HL-60 (cell line): ENCODE data around the gene PKDREJ.
"Not testable (repeated sequence)": the region's sequence is repeated elsewhere in the genome, so short reads cannot be mapped to it uniquely, and the experiment has no call there.

ENCODE experiments used
- DNase-seq, 2 experiments: peaks; one replicate each; pipeline ENCODE4 v3.0.0-alpha.2; 2010 to 2020; ENCODE audit warnings: low read depth in 1 of 2, low spot score in 1 of 2
- H3K27ac ChIP-seq: fragments of 250-450 bp; sonication (Bioruptor Pico); replicated peaks from 2 replicates; pipeline ENCODE4 v1.5.1; 2020; ENCODE audit warnings: mild to moderate bottlenecking, moderate library complexity
- H3K27me3 ChIP-seq: fragments of 250-450 bp; sonication (Bioruptor Pico); 2 replicates; pipeline ENCODE4 v1.5.1; 2021; ENCODE audit warnings: mild to moderate bottlenecking, moderate library complexity; ENCODE audit not compliant: insufficient read depth, poor library complexity, severe bottlenecking
- H3K4me3 ChIP-seq: replicated peaks from 2 replicates; pipeline ENCODE4 v1.5.1; 2011; ENCODE audit warnings: mild to moderate bottlenecking, control low read depth, low read length; ENCODE audit not compliant: insufficient read depth
- GABPA ChIP-seq: IDR thresholded peaks from 2 replicates; pipeline ENCODE4 v1.6.1; 2012; ENCODE audit warnings: low read depth
- POLR2AphosphoS5 ChIP-seq: IDR thresholded peaks from 2 replicates; pipeline ENCODE4 v1.6.1; 2012; ENCODE audit warnings: low read depth
- SPI1 ChIP-seq: IDR thresholded peaks from 2 replicates; pipeline ENCODE4 v1.6.1; 2012; ENCODE audit warnings: low read depth, mild to moderate bottlenecking, borderline replicate concordance
- long read RNA-seq: library from polyadenylated mRNA; unstranded; transcript quantifications from one replicate; pipeline ENCODE4 v2.0.0, GENCODE V29; 2020
- TF ChIP-seq, protein P1 (sequence below): IDR thresholded peaks from 2 replicates; pipeline ENCODE4 v1.6.1; 2012; ENCODE audit warnings: low read depth; ENCODE audit not compliant: insufficient replicate concordance
- TF ChIP-seq, protein P2 (sequence below): IDR thresholded peaks from one replicate; pipeline ENCODE4 v1.5.1; 2011; ENCODE audit warnings: low read length, control low read depth, inconsistent platforms; ENCODE audit not compliant: insufficient read depth

Gene PKDREJ, protein sequence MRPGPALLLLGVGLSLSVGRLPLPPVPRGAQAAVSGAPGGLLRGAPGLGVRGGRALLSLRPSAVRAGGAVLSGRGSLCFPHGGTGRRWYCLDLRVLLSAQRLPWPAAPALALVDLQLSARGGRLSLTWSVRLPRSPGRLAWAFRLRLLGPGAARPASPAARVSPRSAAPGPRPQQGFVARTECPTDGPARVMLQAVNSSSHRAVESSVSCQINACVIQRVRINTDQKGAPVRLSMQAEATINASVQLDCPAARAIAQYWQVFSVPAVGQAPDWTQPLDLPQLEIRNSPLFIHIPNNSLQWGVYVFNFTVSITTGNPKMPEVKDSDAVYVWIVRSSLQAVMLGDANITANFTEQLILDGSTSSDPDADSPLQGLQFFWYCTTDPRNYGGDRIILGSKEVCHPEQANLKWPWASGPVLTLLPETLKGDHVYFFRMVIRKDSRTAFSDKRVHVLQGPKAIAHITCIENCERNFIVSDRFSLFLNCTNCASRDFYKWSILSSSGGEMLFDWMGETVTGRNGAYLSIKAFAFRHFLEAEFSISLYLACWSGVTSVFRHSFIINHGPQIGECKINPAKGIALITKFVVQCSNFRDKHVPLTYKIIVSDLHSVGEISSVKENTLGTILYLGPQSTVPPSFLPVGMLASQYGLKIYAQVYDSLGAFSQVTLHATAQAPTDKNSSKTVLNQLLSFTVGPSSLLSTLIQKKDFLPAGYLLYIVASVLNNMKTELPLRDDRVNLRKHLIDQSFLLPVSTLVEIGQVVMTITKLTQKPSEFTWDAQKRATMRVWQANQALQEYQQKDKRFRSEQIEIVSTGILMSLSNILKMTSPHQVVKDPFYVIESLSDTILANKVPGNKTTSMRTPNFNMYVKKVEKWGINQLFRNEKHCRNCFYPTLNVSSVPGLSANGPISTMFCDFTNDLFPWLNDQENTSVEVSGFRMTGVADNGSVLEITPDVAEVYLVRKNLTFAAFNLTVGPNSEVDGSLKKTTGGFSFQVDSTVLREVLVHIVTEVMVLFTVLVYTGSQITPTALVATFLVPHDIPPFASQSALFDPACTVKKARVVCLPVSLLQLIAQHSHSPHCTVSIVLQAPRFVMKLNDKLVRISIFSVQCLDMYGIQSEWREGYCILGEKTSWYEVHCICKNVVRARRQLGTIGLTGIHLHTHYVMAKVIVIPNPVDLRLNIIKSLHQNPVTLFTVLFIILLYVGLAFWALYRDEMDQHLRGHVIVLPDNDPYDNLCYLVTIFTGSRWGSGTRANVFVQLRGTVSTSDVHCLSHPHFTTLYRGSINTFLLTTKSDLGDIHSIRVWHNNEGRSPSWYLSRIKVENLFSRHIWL (N-terminal part only)
- long read RNA-seq, result 0 reads

DNA sequence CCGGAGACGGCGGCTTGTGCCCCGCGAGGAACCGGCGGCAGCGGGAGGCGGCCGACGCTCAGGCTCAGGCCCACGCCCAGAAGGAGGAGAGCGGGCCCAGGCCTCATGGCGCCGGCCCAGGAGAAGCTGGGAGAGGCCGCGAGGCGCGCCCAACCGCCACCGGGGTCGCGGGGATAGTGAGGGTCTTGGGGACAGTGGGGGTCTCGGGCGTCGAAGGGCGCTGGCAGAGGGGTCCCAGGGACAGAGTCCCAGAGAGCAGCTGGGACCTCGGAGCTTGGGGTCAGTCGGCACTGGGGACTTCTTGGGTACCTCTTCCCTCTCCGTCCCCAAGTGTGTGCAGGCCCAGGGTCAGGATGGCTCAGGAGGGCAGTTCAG is at the start of gene PKDREJ:
Gene PKDREJ, minus strand, starts transcription at position 128 of the 375 bp plus-strand sequence. Its CDS starts 21 bp downstream, at position 107.
- no peak within 1 kb of the TSS for H3K4me3 ChIP-seq

DNA sequence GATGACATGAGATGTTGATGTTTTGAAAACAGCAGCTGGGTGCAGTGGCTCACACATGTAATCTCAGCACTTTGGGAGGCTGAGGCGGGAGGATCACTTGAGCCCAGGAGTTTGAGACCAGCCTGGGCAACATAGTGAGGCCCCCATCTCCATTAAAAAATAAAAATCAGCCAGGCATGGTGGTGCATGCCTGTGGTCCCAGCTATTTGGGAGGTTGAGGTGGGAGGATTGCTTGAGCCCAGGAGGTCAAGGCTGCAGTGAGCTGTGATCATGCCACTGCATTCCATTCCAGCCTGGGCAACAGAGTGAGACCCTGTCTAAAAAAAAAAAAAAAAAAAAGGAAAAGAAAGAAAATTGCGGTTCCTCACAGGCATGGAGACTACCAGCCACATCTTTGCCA is 49.7 kb upstream of the PKDREJ start:
- H3K27ac ChIP-seq, DNase-seq, H3K4me3 ChIP-seq, H3K27me3 ChIP-seq: not testable (repeated sequence)

More for the DNA sequence above, at the start of gene PKDREJ:
- Histone ChIP-seq H3K27ac (no peak within 1 kb of the TSS), H3K27me3 (no peaks in the 10 kb centered on the region)
- TF ChIP-seq POLR2AphosphoS5 (no peak), SPI1 (no peak), GABPA (no peak)
- TF ChIP-seq, protein P1, sequence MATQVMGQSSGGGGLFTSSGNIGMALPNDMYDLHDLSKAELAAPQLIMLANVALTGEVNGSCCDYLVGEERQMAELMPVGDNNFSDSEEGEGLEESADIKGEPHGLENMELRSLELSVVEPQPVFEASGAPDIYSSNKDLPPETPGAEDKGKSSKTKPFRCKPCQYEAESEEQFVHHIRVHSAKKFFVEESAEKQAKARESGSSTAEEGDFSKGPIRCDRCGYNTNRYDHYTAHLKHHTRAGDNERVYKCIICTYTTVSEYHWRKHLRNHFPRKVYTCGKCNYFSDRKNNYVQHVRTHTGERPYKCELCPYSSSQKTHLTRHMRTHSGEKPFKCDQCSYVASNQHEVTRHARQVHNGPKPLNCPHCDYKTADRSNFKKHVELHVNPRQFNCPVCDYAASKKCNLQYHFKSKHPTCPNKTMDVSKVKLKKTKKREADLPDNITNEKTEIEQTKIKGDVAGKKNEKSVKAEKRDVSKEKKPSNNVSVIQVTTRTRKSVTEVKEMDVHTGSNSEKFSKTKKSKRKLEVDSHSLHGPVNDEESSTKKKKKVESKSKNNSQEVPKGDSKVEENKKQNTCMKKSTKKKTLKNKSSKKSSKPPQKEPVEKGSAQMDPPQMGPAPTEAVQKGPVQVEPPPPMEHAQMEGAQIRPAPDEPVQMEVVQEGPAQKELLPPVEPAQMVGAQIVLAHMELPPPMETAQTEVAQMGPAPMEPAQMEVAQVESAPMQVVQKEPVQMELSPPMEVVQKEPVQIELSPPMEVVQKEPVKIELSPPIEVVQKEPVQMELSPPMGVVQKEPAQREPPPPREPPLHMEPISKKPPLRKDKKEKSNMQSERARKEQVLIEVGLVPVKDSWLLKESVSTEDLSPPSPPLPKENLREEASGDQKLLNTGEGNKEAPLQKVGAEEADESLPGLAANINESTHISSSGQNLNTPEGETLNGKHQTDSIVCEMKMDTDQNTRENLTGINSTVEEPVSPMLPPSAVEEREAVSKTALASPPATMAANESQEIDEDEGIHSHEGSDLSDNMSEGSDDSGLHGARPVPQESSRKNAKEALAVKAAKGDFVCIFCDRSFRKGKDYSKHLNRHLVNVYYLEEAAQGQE, result no peak
- TF ChIP-seq, protein P2, sequence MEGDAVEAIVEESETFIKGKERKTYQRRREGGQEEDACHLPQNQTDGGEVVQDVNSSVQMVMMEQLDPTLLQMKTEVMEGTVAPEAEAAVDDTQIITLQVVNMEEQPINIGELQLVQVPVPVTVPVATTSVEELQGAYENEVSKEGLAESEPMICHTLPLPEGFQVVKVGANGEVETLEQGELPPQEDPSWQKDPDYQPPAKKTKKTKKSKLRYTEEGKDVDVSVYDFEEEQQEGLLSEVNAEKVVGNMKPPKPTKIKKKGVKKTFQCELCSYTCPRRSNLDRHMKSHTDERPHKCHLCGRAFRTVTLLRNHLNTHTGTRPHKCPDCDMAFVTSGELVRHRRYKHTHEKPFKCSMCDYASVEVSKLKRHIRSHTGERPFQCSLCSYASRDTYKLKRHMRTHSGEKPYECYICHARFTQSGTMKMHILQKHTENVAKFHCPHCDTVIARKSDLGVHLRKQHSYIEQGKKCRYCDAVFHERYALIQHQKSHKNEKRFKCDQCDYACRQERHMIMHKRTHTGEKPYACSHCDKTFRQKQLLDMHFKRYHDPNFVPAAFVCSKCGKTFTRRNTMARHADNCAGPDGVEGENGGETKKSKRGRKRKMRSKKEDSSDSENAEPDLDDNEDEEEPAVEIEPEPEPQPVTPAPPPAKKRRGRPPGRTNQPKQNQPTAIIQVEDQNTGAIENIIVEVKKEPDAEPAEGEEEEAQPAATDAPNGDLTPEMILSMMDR, result no peak
- DNase-seq, result no peak

DNA sequence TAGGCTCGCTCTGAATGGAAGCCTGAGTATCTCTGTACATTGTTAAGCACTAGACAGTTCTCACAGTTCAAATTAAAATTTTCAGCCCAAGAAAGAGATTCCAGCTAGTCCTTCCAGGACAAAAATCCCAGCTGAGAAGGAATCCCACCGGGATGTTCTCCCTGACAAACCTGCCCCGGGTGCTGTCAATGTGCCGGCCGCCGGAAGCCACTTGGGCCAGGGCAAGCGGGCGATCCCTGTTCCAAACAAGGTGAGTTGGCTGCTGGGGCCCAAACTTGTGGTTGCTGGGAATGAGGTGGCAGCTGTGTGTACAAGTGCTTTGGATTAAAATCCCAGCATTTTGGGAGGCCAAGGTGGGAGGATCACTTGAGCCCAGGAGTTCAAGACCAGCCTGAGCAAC is 48.9 kb upstream of the PKDREJ start:
- Histone ChIP-seq H3K4me3 (no peak overlapping the region), H3K27me3 (no peaks in the 10 kb centered on the region), H3K27ac (no peak overlapping the region)
- DNase-seq, result no peak
- TF ChIP-seq, protein P2, result no peak
- TF ChIP-seq POLR2AphosphoS5 (no peak), GABPA (no peak), SPI1 (no peak)
- TF ChIP-seq, protein P1, result no peak
